ENCODE measurements around the gene LPAR3. TPM values are rescaled to one million over a fixed set of nuclear protein-coding genes. Genes with fewer than 3 reads are reported as not detected.

The LPAR3 gene
- total RNA-seq, 4 donors from 2014 or later: 1.5 TPM; not detected in 3

- 83 to 95% methylated on average over 2 of the region's 2 CpGs for WGBS, 2 donors
- no peak overlapping the region for H3K27ac ChIP-seq
- no peaks in the 10 kb centered on the region for H3K9me3 ChIP-seq
- DNase-seq (ENCODE audit: low spot score in 2 of 2): no peak
- H3K27me3 ChIP-seq: no peaks in the 10 kb centered on the region
- TF ChIP-seq CTCF (IDR thresholded peaks at IDR 0.05) (no peak), POLR2A (IDR thresholded peaks at IDR 0.05) (no peak), EP300 (IDR thresholded peaks at IDR 0.05) (no peak)
- no peaks in the 10 kb centered on the region for H3K36me3 ChIP-seq
- no peak overlapping the region for H3K4me3 ChIP-seq
- no peaks in the 10 kb centered on the region for H3K4me1 ChIP-seq
These were observed 121.1 kb downstream of the LPAR3 start for GRCh38 chr1:84771895-84772294.

GRCh38 chr1:84770481-84770880 is 122.5 kb downstream of the LPAR3 start:
- Histone ChIP-seq H3K4me3 (no peak overlapping the region), H3K27me3 (peaks cover 0 to 13% of the 10 kb centered on the region in 2 donors), H3K9me3 (no peaks in the 10 kb centered on the region), H3K36me3 (no peaks in the 10 kb centered on the region), H3K4me1 (no peaks in the 10 kb centered on the region), H3K27ac (no peak overlapping the region)
- TF ChIP-seq EP300 (IDR thresholded peaks at IDR 0.05) (no peak), CTCF (IDR thresholded peaks at IDR 0.05) (no peak), POLR2A (IDR thresholded peaks at IDR 0.05) (no peak)
- DNase-seq (ENCODE audit: low spot score in 2 of 2): no peak
- 92 to 93% methylated on average over 2 of the region's 2 CpGs for WGBS, 2 donors

GRCh38 chr1:84769636-84770035 is 123.4 kb downstream of the LPAR3 start:
- TF ChIP-seq EP300 (IDR thresholded peaks at IDR 0.05): no peak
- TF ChIP-seq POLR2A (IDR thresholded peaks at IDR 0.05): no peak
- no peak for TF ChIP-seq CTCF (IDR thresholded peaks at IDR 0.05)
- DNase-seq (ENCODE audit: low spot score in 2 of 2): no peak
- Histone ChIP-seq H3K9me3 (no peaks in the 10 kb centered on the region), H3K27ac (no peak overlapping the region), H3K36me3 (no peaks in the 10 kb centered on the region), H3K4me1 (no peaks in the 10 kb centered on the region), H3K4me3 (no peak overlapping the region), H3K27me3 (peaks cover 0 to 19% of the 10 kb centered on the region in 2 donors)
- WGBS, 2 donors: 67 to 86% methylated on average over 1 of the region's 1 CpG

- peaks cover 0 to 6% (median 0%) of the 10 kb centered on the region in 4 donors for H3K4me1 ChIP-seq
These were observed 124.4 kb downstream of the LPAR3 start for GRCh38 chr1:84768634-84769033.

More at GRCh38 chr1:84768634-84769033, 124.4 kb downstream of the LPAR3 start:
- Histone ChIP-seq H3K9me3 (no peaks in the 10 kb centered on the region), H3K4me3 (no peak overlapping the region), H3K36me3 (no peaks in the 10 kb centered on the region), H3K27ac (no peak overlapping the region), H3K27me3 (peaks cover 0 to 27% of the 10 kb centered on the region in 2 donors)
- TF ChIP-seq CTCF (IDR thresholded peaks at IDR 0.05): no peak
- TF ChIP-seq POLR2A (IDR thresholded peaks at IDR 0.05): no peak
- TF ChIP-seq EP300 (IDR thresholded peaks at IDR 0.05): no peak
- no peak for DNase-seq (ENCODE audit: low spot score in 2 of 2)

Measured in tibial nerve (tissue), 4 donors.